Measurements from ENCODE around the gene FAM120A.

FAM120A gene

DNA sequence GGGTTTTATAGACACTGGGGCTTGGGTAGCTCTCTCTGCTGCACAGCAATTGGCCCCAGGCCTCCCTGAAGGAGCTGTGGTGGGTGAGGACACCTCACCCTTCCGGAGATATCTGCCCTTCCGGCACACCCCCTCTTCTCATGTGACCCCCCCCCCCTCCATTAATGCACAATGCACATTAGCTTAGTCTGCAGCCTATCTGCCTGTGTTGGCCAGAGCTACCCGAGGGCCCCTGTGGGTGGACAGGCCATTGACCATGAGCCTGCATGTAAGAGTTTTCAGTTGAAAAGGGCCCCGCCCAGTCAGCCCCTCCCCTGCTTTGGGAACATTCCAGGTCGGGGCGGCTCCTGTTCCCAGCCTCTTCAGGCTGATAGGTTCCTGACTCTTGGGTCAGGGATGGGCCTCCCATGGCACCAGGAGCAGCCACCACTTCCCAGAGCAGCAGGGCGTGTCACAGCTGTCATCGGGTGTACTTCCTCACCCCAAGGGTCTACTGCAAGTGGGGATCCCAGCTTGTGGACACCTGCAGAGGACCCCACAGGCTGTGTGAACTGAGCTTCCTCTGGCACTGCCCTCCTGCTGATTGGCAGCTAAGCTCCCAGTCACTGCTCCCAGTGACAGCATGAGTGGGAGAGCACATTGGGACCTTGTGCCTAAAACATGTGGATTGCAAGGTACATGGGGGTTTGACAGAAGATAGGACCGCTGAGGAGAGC lies 142.7 kb downstream of the FAM120A start:
- DNase-seq (ENCODE audit: low read depth, low spot score): no peak

DNA sequence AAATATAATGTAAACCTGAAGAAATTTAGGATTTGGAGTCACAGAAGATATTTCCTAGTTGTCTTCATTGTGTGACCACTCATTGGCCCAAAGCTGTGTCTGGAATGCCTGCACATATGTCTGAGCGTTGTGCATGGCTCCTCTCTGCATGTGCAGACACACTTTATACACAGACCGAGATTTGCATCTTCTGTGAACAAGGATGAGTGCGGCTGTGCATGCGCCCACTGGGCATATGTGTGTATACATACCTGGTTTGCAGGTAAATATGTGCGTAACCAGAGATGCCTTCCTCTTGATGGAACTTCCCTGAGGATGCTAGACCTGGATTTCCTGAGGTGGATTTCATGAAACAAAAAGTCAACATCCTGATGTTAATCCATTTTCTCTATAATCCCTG lies 144.0 kb downstream of the FAM120A start:
- DNase-seq (ENCODE audit: low read depth, low spot score): no peak

DNA sequence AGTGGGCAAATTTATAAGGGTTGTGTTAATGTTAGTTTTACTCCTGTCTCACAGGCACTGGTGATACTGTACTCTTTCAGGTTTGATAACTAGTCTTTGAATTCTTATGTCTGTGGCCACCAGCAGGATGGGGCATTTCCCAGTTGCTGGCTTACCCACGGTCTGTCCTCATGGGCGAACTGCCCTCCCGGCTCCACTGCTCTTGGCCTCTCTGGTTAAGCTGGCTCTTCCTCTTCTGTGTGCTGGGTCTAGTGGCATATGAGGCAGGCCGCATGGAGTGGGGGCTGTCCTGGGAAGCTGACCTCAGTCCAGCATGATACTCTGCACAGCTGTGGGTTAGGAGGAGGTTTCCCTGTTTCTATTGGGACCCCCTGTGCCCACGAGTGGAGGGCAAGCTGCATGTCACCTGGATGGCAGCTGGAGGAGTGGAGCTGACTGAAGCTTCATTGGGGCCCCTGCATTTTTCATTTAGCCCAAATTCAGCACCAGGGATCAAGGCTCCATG lies 144.4 kb downstream of the FAM120A start:
- DNase-seq (ENCODE audit: low read depth, low spot score): no peak

DNA sequence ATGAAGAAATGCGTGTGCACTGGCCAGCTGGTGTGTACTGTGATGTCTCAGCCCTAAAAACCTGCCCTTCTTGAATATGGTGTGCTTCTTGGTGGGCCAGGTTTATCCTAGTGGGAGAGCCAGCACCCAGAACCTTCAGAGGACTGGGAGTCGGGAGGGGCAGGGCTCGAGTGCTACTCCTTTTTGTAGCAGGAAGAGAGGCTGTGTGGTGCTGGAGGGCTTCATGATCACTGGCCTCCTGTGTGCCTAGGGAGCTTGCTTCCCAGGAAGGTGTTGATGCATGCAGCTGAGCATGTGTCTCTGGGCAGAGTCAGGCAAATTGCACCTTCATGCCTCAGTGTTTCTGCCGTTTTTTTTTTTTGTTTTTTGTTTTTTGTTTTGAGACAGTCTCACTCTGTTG lies 144.9 kb downstream of the FAM120A start:
- no peak for DNase-seq (ENCODE audit: low read depth, low spot score)

DNA sequence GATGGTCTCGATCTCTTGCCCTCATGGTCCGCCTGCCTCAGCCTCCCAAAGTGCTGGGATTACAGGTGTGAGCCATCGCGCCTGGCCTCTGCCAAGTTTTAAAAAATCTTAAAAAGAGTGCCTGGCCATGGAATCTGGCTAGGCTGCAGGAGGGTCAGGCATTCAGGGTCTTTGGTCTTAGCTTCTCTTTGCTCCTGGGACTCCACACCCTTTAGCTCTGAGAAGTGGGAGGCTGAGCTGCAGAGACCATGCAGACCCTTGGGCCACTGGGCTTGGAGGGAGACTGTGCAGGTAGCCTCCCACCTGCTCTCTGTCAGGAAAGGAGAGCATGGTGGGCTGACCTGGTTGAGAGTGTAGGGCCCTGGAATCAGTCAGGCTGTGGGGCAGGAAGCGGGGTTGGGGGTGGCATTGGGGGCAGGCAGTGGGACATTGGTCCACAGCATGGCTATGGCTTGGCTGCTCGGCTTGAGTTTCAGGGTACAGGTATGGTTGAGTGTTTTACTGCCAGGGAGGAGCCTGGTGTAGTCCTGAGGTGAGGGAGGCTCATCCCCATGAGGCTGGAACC lies 145.7 kb downstream of the FAM120A start:
- no peak for DNase-seq (ENCODE audit: low read depth, low spot score)

DNA sequence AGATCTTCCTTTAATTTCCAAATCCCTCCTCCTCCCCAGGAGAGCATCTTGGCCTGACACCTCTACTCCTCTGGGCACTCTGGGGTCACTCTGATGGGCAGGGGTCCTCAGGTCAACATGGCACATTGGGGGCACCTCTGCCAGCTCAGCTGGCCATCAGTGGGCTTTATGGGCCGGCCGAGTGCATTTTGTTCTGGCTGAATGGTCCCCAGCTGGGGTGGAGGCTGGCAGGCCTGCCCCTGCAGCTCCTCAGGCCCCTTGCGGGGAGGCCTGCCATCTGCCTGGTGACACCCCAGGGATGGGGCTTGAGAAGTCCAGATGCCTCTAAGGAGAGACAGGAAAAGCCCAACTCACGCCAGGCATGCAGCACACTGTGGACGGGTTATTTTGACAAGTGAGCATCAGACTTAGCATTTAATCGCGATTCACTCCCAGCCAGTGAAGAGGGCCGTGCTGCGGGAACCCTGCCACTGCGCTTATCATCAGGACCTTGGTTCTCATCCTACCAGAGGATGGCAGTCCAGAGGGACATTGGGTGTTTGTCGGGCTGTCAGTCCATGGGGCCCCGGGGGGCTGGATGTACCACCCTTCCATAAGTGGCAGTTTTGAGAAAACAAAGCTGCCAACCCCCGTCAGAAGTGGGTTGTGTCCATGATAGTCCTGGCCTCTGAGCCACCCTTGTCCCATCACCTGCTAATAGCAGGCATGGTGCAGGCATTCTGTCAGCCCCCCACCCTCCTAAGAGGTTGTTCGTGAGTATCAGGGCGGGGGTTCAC lies 146.6 kb downstream of the FAM120A start:
- no peak for DNase-seq (ENCODE audit: low read depth, low spot score)

DNA sequence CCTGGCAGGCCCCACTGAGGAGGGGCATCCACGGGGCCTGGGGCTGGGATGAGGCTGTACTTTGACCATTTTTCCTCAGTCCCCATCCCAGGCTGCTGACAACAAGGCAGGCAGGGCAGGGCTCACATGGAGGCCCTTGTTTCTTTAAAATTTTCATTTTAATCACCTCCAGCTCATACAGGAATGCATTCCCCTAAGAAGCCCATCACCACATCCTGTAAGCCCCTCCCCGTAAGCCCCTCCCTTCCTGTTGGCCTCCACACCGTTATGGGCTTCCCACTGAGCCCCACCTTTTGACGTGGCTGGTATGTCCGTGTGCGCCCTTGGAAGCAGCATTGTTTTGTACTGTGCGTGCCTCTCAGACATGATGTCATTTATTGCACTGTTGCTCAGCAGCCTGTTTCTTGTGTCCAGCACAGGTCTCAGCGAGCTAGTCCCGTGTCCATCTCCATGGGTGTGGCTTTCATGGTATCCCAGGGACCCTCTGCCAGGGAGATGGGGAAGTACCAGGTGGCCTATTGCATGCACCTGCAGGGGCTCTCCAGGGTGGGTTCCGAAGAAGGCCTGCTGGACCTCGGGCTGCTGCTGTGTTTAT lies 147.3 kb downstream of the FAM120A start:
- no peak for DNase-seq (ENCODE audit: low read depth, low spot score)

DNA sequence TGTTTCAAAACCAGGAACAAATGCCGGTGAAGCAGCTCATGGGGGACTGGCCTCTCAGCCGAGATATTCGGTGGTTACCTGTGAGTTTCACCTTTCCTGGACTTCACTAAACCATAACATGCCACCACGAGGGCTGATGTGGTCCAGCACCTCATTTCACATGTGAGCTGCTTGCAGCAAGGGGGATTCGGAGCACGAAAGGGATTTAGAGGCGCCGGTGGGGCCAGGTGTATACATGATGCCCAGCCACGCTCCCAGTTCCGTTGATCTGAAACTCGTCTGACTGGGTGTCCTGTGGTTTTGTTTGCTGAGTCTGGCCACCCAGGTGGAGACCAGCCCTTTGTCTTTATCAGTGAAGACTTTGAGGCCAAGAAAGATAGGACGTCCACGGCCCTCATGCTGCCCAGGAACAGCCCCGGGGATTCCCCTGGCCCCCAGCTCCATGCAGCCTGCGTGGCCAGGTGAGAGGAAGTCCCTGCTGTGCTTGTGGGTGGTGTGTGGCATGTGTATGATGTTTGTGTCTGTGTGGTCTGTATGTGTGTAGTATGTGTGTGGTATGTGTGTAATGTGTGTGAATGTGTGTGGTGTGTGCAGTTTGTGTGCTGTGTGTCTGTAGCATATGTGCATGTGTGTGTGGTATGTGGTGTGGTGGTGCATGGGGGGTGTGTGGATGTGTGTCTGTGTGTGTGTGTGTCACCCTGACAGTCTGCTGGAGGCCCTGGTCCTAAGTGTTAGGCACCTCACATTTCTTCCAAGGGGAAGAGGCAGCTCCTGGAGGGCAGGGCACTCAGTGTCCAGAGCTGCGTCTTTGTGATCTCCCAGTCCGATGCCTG lies 148.3 kb downstream of the FAM120A start:
- no peak for DNase-seq (ENCODE audit: low read depth, low spot score)

DNA sequence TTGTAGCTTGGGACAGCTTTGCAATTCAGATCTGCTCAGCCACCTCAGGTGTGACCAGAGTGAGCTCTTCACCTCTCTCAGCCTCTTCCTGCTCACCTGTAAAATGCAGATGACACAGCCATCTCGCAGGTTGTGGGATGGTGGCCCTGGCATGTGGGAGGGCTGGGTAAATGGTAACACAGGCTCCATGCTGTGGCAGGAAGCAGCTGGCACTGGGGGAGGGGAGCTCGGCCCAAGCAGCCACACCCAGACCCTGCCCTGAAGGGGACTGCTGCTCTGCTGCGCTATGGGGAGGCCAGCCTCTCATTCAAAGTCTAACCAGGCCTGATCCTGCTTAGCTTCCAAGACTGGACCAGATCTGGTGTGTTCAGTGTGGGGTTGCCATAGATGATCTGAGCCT lies 149.0 kb downstream of the FAM120A start:
- no peak for DNase-seq (ENCODE audit: low read depth, low spot score)

DNA sequence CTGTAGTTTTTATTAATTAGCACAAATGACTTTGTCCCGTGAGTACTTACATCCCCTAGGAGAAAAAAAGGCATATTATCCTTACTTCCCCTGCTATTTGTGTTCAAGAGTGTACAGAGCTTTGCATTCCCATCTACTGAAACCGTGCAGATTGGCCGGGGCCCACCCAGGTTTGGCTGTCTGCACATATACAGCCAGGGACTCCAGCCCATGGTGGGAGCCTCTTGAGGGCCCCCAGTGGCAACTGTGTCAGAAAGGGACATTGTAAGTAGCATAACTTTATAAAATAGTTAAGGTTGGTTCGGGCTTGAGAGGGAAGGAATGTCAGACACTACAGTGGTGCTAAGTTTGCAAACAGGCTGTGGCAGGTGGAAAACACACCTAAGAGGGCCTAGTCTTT lies 149.6 kb downstream of the FAM120A start:
- DNase-seq (ENCODE audit: low read depth, low spot score): no peak

DNA sequence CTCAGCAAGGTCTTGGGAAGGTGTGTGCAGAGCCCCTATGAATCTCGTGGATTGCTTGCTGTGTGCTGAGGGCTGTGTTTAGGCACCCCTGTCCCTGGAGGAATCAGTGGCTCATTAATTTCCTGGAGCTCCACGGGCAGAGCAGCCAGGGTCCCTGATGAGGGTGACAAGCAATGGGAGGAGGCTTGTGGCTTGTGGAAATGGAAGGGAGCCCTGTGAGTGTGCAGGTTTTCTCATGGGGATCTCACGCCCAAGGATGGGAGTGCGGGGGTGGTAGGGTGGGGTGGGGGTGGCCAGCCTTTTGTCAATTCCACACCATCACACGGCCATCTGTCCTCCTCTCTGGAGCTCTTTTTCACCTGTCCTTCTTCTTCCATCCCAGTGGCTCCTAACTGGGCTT lies 150.2 kb downstream of the FAM120A start:
- no peak for DNase-seq (ENCODE audit: low read depth, low spot score)

DNA sequence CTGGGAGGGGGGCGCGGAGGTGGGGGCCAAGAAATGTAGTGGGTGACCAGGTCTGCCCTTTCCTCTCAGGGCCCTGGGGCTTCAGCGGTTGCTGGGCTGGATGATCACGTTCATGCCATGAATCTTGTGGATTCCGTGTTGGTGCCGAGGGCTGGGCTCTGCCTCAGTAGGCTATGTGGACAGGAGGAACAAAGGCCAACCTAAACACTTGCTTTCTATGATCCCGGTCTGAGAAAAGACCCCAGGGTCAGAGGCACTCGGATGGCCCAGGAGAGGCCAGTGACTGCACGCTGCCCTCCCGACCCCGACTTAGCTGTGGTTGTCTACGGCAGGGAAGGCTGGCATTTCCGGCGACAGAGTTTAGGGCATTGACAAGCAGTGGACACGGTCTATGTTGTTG lies 151.5 kb downstream of the FAM120A start:
- no peak for DNase-seq (ENCODE audit: low read depth, low spot score)

DNA sequence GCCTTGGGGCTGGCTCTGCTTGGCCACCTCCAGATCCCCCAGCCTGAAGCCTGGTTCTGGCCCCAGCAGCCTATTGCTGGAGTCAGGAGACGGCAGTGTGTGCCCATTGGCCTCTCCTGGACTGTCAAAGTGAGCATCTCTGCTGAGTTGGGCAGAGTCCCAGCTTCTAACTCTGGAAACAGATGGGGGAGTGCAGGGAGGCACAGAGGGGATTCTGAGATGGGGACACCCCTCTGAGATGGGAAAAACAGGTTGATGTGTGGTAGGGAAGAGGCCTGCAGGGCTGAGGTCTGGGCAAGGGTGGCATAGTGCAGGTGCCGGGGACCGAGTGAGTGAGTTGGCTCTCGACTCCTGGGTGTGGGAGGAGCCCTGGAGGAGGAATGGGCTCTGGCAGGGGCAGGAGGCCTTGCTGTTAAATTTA lies 152.4 kb downstream of the FAM120A start:
- no peak for DNase-seq (ENCODE audit: low read depth, low spot score)

DNA sequence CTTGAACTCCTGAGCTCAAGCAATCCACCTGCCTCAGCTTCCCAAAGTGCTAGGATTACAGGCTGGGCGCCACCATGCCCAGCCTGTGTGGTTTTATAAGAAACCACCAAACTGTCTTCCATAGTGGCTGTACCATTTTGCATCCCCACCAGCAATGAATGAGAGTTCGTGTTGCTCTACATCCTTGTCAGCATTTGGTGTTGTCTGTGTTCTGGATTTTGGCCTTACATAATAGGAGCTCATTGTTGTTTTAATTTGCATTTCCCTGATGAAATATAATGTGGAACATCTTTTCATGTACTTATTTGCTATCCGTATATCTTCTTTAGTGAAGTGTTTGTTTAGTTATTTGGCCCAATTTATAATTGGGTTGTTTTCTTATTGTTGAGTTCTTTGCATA lies 154.7 kb downstream of the FAM120A start:
- no peak for DNase-seq (ENCODE audit: low read depth, low spot score)

DNA sequence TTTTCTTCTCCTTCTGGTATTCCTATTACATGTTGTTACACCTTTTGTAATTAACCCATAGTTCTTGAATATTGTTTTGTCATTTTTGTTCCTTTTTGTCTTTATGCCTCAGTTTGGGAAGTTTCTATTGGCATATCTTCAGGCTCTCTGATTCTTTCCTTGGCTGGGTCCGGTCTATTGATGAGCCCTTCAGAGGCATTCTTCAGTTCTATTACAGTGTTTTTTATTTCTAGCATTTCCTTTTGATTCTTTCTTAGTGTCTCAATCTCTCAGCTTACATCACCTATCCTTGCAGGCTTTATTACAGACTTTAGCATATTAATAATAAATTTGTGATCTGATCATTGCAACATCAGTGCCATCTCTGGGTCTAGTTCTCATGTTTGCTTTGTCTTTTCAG lies 158.7 kb downstream of the FAM120A start:
- DNase-seq (ENCODE audit: low read depth, low spot score): no peak

DNA sequence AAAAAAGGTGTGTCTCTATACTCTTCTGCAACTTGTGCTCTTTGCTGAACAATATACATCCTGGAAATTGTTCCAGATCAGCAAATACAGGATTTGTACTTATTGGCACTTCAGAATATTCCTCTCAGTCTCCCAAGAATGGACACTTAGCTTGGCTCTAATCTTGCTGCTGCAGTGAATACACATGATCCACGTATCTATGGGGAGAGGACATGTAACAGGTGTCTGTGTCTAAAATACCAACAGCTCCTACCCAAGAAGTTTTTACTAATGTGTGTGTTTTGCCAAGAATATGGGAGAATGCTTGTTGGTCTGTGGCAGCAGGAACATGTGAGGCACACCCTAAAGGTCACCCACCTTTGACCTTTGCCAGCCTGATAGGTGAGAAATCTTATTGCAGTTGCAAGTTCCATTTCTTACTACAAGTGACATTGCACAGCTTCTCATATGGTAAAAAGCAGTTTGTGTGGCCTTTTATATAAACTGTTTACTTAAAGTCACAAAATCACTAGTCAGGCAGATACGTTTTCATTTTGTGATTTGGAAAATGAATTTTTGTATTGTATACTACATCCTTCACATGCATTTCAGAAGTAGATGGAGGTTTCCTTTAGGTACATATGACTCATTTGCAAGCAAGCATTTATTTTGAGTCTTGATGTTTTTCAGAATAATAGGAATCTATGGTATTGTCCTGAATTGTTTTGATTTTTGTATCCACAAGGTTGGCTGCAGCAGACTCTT lies 160.7 kb downstream of the FAM120A start:
- no peak for DNase-seq (ENCODE audit: low read depth, low spot score)

DNA sequence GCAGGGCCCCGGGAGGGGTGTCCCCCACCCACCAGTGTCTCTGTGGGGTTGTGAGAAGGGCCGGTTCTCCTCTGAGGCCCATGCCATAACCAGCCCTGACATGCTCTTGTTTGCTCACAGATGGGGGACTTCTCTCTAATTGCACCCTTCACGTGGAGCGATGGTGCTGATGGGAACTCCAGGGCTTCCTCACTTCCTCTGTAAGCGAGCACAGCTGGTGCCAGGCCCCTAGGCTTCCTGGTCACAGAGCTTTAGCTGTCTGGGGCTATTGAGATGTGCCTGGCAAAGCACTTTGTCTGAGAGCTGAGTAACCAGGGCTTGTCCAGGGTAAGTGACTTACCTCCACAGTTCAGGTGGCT lies 161.3 kb downstream of the FAM120A start:
- DNase-seq (ENCODE audit: low read depth, low spot score): no peak

DNA sequence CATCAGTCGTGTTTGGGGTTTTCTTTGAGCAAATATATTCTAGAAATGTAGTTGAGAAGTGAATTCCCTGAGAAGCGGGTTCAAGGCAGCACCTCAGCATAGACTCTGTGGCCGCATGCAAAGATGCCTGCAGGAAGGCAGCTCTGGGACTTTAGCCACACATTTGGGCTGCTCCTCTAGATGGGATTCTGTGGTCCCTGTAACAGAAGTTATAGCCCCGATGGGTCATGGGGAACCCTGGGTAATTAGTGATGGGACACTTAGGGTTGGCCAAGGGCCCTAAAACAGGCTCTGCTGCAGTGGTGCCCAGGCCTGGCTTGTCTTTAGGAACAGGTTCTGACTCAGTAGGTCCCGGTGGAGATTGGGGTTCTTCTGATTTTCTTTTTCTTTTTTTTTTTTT lies 161.7 kb downstream of the FAM120A start:
- DNase-seq (ENCODE audit: low read depth, low spot score): no peak

DNA sequence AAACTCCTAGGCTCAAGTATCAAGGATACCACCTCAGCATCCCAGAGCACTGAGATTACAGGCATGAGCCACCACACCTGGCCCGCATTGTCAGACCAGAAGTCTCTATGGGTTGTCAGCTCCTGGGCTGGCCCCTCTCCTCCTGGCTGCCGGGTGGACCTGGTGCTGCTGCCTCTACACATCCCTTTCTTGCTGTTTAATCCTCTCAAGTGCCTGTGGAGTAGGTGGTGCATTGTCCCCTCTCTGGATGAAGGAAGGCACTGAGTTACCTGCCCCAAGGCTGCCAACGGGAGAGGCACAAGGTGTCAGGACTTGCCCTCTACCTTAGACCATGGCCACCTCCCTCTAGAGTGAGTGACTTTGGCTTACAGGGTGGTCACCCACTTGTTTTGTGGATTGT lies 162.3 kb downstream of the FAM120A start:
- no peak for DNase-seq (ENCODE audit: low read depth, low spot score)

DNA sequence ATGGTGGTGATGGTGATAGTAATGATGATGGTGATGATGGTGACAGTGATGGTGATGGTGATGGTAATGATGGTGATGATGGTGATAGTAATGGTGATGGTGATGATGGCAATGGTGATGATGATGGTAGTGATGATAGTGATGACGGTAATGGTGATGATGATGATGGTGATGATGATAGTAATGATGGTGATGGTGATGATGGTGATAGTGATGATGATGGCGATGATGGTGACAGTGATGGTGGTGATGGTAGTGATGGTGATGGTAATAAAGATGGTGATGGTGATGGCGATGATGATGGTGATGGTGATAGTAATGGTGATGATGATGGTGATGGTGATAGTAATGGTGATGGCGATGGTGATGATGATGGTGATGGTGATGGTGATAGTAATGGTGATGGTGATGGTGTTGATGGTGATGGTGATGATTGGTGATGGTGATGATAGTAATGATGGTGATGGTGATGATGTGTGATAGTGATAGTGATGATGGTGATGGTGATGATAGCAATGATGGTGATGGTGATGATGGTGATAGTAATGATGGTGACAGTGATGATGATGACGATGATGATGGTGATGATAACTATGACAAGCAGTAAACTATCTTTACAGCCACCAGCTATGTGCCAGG lies 163.5 kb downstream of the FAM120A start:
- DNase-seq (ENCODE audit: low read depth, low spot score): no peak

Measured in activated CD4-positive, CD25-positive, alpha-beta regulatory T cell treated with anti-CD3 and anti-CD28 coated beads, Interleukin-2, amount 50 U/mL, for 16 hours (primary cell).